ENCODE measurements around the gene PRKAB1. TPM values are rescaled to one million over a fixed set of nuclear protein-coding genes. Genes with fewer than 3 reads are reported as not detected.
"Not testable (repeated sequence)": the region's sequence is repeated elsewhere in the genome, so short reads cannot be mapped to it uniquely, and the experiment has no call there.

PRKAB1 gene
- 10 to 100 TPM; 36.5 to 57.5 TPM for total RNA-seq
- 10 to 100 TPM; 34.7 to 39.3 TPM for polyA plus RNA-seq
- long read RNA-seq, donor 1, full-length matches to known transcripts, result 57 of 57 reads
- long read RNA-seq, donor 1, partial matches to known transcripts, result 0 of 57 reads
- long read RNA-seq, donor 1, other reads (novel, unspliced or antisense), result 0 of 57 reads
- long read RNA-seq, donor 2, transcript PRKAB1-201 (7 exons, 2,610 nt), result minor isoform, 7 of 19 reads
- long read RNA-seq, donor 2, transcript PRKAB1-202 (1 exons, 1,510 nt), result major isoform, 12 of 19 reads
- long read RNA-seq, donor 2, partial matches to known transcripts, result 0 of 19 reads
- long read RNA-seq, donor 2, other reads (novel, unspliced or antisense), result 0 of 19 reads
- long read RNA-seq, donor 3, full-length matches to known transcripts, result 31 of 31 reads
- long read RNA-seq, donor 3, partial matches to known transcripts, result 0 of 31 reads
- long read RNA-seq, donor 3, other reads (novel, unspliced or antisense), result 0 of 31 reads
- long read RNA-seq, donor 4, full-length matches to known transcripts, result 21 of 21 reads
- long read RNA-seq, donor 4, partial matches to known transcripts, result 0 of 21 reads
- long read RNA-seq, donor 4, other reads (novel, unspliced or antisense), result 0 of 21 reads
- long read RNA-seq, donor 5, full-length matches to known transcripts, result 66 of 71 reads
- long read RNA-seq, donor 5, partial matches to known transcripts, result 5 of 71 reads
- long read RNA-seq, donor 5, other reads (novel, unspliced or antisense), result 0 of 71 reads

GRCh38 chr12:119667577-119668323 is at the start of gene PRKAB1:
TSS of gene PRKAB1 (plus strand) at chr12:119668133. CDS start at chr12:119668245, 112 bp downstream.
- H3K27ac ChIP-seq (ENCODE audit: low read depth in 1 of 2, low read length in 1 of 2), result peak within 1 kb of the TSS; percentile 95 to 99
- peak; percentile 53 for TF ChIP-seq CTCF (IDR thresholded peaks at IDR 0.05; ENCODE audit: control extremely low read depth, extremely low read depth)
- no peaks in the 10 kb centered on the region for H3K9me3 ChIP-seq (ENCODE audit: control insufficient read depth in 4 of 4, insufficient read depth in 3 of 4, low read length in 3 of 4)
- peak; percentile 95 to 97 (median 96) for DNase-seq
- ATAC-seq (ENCODE audit: insufficient read depth, low FRiP score), result peak; percentile 95
- WGBS, 2 donors, result 0 to 1% methylated on average over 68 to 69 of the region's 69 CpGs
- no peaks in the 10 kb centered on the region for H3K27me3 ChIP-seq (ENCODE audit: control insufficient read depth in 3 of 3, insufficient read depth in 3 of 3, low read length in 2 of 3)
- peaks cover 3 to 6% (median 4%) of the 10 kb centered on the region in 4 donors for H3K36me3 ChIP-seq (ENCODE audit: control insufficient read depth in 4 of 4, insufficient read depth in 4 of 4, low read length in 4 of 4)
- peaks cover 0 to 22% (median 8%) of the 10 kb centered on the region in 5 donors for H3K4me1 ChIP-seq (ENCODE audit: control insufficient read depth in 5 of 5, insufficient read depth in 5 of 5, low read length in 5 of 5)
- H3K4me3 ChIP-seq, result peak within 1 kb of the TSS; percentile 87
- H3K9ac ChIP-seq (ENCODE audit: insufficient read depth in 1 of 2, low read length in 2 of 2), result peak within 1 kb of the TSS; percentile 14 to 84

- WGBS, 2 donors, result 96 to 100% methylated on average over 1 of the region's 1 CpG
- ATAC-seq (ENCODE audit: insufficient read depth, low FRiP score); DNase-seq; H3K36me3 ChIP-seq (ENCODE audit: control insufficient read depth in 4 of 4, insufficient read depth in 4 of 4, low read length in 4 of 4); H3K27ac ChIP-seq (ENCODE audit: low read depth in 1 of 2, low read length in 1 of 2); H3K4me1 ChIP-seq (ENCODE audit: control insufficient read depth in 5 of 5, insufficient read depth in 5 of 5, low read length in 5 of 5); H3K9ac ChIP-seq (ENCODE audit: insufficient read depth in 1 of 2, low read length in 2 of 2); H3K4me3 ChIP-seq; H3K9me3 ChIP-seq (ENCODE audit: control insufficient read depth in 4 of 4, insufficient read depth in 3 of 4, low read length in 3 of 4); H3K27me3 ChIP-seq (ENCODE audit: control insufficient read depth in 3 of 3, insufficient read depth in 3 of 3, low read length in 2 of 3): not testable (repeated sequence)
Observed at GRCh38 chr12:119618328-119618896, 49.5 kb upstream of the PRKAB1 start.

GRCh38 chr12:119620490-119620889 is 47.4 kb upstream of the PRKAB1 start:
- H3K4me3 ChIP-seq, result no peak overlapping the region
- H3K4me1 ChIP-seq (ENCODE audit: control insufficient read depth in 5 of 5, insufficient read depth in 5 of 5, low read length in 5 of 5), result no peaks in the 10 kb centered on the region
- DNase-seq (no peak), ATAC-seq (ENCODE audit: insufficient read depth, low FRiP score) (no peak)
- no peaks in the 10 kb centered on the region for H3K36me3 ChIP-seq (ENCODE audit: control insufficient read depth in 4 of 4, insufficient read depth in 4 of 4, low read length in 4 of 4)
- WGBS, 2 donors, result 29 to 30% methylated on average over 1 of the region's 1 CpG
- no peak overlapping the region for H3K27ac ChIP-seq (ENCODE audit: low read depth in 1 of 2, low read length in 1 of 2)
- no peak overlapping the region for H3K9ac ChIP-seq (ENCODE audit: insufficient read depth in 1 of 2, low read length in 2 of 2)
- no peak for TF ChIP-seq CTCF (IDR thresholded peaks at IDR 0.05; ENCODE audit: control extremely low read depth, extremely low read depth)
- H3K27me3 ChIP-seq (ENCODE audit: control insufficient read depth in 3 of 3, insufficient read depth in 3 of 3, low read length in 2 of 3), result no peaks in the 10 kb centered on the region
- H3K9me3 ChIP-seq (ENCODE audit: control insufficient read depth in 4 of 4, insufficient read depth in 3 of 4, low read length in 3 of 4), result no peaks in the 10 kb centered on the region
